ENCODE data around the gene PFKFB3.
"Not testable (repeated sequence)": the region's sequence is repeated elsewhere in the genome, so short reads cannot be mapped to it uniquely, and the experiment has no call there.

The PFKFB3 gene

DNA sequence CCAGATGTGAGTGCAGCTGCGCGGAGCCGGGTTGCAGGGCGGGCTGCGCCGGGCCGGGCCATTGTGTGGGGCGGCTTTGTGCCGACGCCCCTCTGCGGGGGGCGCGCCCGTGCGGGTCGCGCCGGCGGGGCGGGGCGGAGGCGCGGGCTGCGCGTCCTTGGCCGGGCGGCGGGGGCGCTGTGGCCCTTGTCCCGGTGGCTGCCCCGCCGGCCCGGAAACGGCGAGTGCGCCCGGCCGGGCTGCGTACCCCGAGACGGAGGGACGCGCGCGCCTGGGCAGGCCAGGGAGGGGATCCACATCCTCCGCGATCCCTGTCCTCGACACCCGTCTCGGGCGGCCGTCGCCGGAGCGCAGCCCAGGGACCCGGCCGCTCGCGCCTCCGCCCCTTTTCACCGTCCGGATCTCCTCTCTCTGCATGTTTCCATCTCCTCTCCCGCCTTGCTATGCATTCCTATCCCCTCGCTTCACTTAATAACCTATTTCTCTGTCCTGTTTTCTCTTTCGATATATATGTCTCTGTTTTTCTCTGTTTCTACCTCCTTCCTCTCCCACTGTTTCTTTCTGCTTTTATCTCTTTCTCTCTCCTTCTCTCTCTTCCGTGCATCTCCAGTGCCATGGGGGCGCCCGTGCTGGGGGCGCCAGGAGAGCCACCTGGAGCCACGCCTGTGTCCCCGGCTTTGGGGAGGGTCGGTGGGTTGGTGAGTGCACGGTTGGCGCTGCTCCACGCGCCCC is 765 bp downstream of the PFKFB3 start:
- DNase-seq = peak; percentile 69

DNA sequence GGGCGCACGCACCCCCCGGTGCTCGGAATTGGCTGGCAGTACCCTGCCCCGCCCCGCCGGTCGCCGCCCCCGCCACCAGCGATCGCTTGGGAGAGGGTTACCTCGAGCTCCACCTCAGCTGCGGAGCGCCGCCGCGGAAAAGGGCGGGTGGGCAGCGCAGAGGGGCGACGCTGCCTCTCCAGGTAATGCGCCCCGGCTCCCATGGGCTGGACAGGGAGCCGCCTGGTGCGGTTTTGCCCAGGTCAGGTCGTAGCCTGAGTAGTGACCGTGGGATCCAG is 1.3 kb downstream of the PFKFB3 start:
- DNase-seq = peak; percentile 60

- no peak for DNase-seq
Observed at GRCh38 chr10:6204341-6205191, 1.8 kb downstream of the PFKFB3 start.

GRCh38 chr10:6206486-6206885 is 3.8 kb downstream of the PFKFB3 start:
- not testable (repeated sequence) for DNase-seq

DNA sequence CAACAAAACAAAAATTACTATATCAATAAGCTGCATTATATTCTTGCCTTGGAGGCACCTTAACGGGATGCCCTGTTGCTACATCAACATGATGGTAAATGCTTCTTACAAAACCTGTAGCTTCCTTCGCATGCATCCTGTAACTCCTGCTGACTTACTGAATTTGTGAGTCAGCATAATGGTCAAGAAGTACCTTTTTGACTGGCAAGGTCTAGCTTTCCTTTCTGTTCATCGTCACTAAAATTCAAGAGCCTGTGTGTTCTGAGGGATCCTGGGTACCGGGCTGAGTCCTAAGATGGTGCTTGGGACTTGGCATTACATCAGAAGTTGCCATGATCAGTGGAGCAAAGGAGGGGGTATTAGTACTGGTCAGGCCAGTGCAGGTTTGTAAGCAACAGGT is 4.9 kb downstream of the PFKFB3 start:
- DNase-seq = peak; percentile 63

- DNase-seq = no peak
Observed at GRCh38 chr10:6208799-6209235, 6.1 kb downstream of the PFKFB3 start.

GRCh38 chr10:6211341-6211670 is 8.6 kb downstream of the PFKFB3 start:
- DNase-seq = no peak

GRCh38 chr10:6211671-6212635 is 9.2 kb downstream of the PFKFB3 start:
- no peak for DNase-seq

GRCh38 chr10:6212806-6213205 is 10.1 kb downstream of the PFKFB3 start:
- DNase-seq = no peak

GRCh38 chr10:6213257-6213905 is 10.6 kb downstream of the PFKFB3 start:
- DNase-seq = no peak

DNA sequence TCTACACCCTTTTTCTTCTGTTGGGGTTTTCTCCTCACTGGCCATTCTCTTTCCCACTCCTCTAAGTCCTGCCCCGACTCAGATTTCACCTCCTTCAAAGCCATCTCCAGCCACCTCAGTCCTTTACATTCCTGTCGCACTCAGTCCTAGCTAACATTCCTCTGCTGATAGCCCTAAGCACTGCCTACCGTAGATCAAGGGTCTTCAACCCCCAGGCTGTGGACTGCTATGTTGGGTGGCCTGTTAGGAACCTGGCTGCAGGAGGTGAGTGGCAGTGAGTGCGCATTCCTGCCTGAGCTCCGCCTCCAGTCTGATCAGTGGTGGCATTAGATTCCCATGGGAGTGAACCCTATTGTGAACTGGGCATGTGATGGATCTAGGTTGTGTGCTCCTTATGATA is 11.2 kb downstream of the PFKFB3 start:
- DNase-seq = no peak

- DNase-seq = no peak
Observed at GRCh38 chr10:6214612-6215011, 11.9 kb downstream of the PFKFB3 start.

GRCh38 chr10:6215241-6215640 is 12.5 kb downstream of the PFKFB3 start:
- DNase-seq = no peak

- no peak for DNase-seq
Observed at GRCh38 chr10:6215683-6216484, 13.2 kb downstream of the PFKFB3 start.

- DNase-seq = no peak
Observed at GRCh38 chr10:6216916-6217315, 14.2 kb downstream of the PFKFB3 start.

DNA sequence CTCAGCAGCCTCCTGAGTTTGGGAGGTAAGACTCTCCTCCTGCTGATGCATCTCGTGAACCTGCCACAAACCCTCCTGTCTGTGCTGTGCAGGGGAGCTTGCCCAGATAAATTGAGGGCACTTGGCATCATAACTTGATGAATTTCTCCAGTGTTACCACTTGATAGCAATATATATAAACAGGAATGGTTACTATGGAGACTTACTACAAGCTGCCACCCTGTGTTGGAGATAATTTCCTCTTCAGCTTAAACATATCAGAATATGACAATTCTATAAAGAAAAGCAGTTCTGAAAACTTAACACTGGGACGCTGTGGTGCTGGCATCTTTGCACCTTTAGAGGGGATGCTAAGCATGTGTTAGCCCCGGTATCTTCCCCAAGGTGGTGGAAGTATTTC is 14.9 kb downstream of the PFKFB3 start:
- no peak for DNase-seq

DNA sequence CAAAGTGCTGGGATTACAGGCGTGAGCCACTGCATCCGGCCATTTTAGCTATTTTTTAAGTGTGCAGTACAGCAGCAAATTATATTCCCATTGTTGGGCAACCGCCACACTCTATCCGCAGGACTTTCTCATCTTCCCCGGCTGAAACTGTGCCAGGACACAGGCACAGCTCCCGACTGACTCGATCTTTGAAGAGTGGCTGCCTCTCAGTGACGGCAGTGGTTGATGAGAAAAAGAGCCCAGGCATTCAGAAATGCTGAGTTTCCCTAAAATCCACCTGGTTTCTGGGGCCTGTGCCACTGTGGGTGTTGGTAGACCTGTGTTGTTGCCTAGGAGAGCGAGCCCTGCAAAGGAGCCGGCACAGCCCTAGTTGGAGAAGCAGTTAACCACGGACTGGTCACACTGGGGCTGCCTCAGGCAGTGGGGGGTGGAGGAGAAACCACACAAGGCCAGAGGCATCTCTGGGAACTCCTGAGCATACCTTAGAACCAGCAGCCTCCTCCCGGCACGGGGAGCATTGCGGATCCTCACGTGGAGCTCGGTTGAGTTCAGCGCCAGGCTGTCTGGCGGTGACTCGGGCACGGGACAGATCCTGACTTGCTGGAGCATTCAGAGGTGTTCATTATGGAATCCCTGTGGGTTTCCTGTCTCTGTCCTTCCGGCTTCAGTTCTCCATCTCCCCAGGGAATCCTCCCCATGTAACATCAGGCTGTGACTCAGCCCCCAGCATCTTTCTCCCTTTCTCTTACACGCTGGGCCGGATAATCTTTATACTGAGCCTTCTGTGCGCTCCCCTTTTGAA is 16.2 kb downstream of the PFKFB3 start:
- no peak for DNase-seq

DNA sequence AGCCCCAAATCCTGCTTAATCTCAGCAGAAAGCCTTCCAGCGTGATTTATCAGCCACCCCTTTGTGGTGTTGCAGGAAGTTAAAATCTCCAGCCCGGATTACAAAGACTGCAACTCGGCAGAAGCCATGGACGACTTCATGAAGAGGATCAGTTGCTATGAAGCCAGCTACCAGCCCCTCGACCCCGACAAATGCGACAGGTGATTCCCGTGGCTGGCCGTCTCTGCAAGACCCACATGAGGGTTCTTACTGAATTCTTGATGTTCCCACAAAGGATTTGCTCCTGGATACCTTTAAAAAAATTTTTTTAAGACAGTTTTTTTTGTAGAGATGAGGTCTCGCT is 16.7 kb downstream of the PFKFB3 start:
- no peak for DNase-seq

DNA sequence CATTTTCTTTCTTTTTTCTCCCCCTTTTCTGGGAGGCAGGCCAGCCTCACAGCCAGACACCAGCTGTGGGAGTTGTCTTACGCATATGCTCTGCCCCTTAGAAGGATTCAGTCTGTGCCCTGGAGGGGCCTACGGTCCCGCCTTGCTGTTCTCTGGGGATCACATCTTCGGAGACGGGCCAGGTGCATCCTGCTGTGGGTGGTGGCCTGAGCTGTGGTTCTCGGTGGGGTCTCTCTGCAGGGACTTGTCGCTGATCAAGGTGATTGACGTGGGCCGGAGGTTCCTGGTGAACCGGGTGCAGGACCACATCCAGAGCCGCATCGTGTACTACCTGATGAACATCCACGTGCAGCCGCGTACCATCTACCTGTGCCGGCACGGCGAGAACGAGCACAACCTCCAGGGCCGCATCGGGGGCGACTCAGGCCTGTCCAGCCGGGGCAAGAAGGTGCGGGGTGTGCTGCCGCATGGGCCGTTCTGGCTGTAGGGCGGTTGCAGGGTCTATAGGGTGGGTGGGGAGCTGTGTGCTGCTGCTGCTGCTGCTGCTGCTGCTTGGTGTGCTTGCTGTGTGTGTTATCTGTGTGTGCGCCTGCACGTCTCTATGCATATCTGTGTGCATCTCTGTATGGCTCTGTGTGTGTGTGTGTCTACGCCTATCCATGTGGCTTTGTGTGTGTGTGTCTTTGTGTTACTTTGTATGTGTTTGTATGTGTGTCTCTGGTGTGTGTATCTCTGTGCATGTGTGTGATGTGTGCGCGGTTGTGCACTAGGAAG is 17.9 kb downstream of the PFKFB3 start:
- no peak for DNase-seq

DNA sequence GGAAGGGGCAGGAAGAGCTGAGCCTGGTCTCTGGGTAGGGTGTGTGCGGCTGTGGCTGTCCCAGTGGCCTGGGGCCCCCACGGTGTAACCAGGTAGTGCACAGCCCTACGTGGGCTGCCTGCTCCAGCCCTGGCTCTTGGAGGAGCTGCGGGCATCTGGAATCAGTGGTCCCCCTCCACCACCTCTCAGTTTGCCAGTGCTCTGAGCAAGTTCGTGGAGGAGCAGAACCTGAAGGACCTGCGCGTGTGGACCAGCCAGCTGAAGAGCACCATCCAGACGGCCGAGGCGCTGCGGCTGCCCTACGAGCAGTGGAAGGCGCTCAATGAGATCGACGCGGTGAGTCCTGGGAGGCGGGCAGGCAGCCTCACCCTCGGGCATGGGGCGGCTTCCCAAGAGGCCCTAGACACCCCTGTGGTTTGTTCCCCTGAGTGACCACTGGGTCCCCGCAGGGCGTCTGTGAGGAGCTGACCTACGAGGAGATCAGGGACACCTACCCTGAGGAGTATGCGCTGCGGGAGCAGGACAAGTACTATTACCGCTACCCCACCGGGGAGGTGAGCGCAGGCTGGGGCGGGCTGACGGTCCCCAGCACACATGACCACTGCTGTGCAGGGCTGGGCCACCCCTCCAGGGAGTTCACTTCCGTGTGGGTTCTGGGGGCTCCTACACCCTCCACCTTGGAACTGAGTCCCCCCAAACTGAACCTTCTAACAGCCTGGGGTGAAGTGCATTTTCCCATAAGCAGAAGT is 18.6 kb downstream of the PFKFB3 start:
- no peak for DNase-seq
